Small intestine (tissue), 7 donors: ENCODE results near the gene CD36. TPM values are rescaled to one million over a fixed set of nuclear protein-coding genes. Genes with fewer than 3 reads are reported as not detected.

ENCODE experiments used
- DNase-seq, 2 donors: peaks; one replicate each; pipeline versions ENCODE4 v3.0.0 to v3.0.0-alpha.2; 2013
- FAIRE-seq: peaks from 2 replicates; lab custom pipeline; 2012; peaks lifted over from hg19 to GRCh38; lab: Jason Lieb, UNC
- H3K27ac ChIP-seq, 3 donors: one replicate each; pipeline ENCODE4 v1.5.1; 2013; ENCODE audit warnings: low read length in 2 of 3, mild to moderate bottlenecking in 2 of 3, control low read depth in 1 of 3, inconsistent platforms in 1 of 3, low read depth in 1 of 3, moderate library complexity in 1 of 3
- H3K27me3 ChIP-seq, 3 donors: one replicate each; pipeline ENCODE4 v1.6.1; 2013; ENCODE audit warnings: low read length in 3 of 3, inconsistent platforms in 1 of 3; ENCODE audit not compliant: control insufficient read depth in 3 of 3, insufficient read depth in 3 of 3
- H3K36me3 ChIP-seq, 3 donors: one replicate each; pipeline ENCODE4 v1.6.1; 2013; ENCODE audit warnings: low read length in 3 of 3, inconsistent platforms in 1 of 3, low read depth in 1 of 3, mild to moderate bottlenecking in 1 of 3, moderate library complexity in 1 of 3; ENCODE audit not compliant: control insufficient read depth in 3 of 3, insufficient read depth in 2 of 3
- H3K4me1 ChIP-seq, 3 donors: one replicate each; pipeline ENCODE4 v1.6.1; 2013; ENCODE audit warnings: low read length in 2 of 3, inconsistent platforms in 1 of 3, low read depth in 1 of 3, mild to moderate bottlenecking in 1 of 3, moderate library complexity in 1 of 3; ENCODE audit not compliant: control insufficient read depth in 3 of 3, insufficient read depth in 2 of 3
- H3K4me3 ChIP-seq, 3 donors: one replicate each; pipeline ENCODE4 v1.5.1; 2013; ENCODE audit warnings: low read length in 3 of 3, control low read depth in 1 of 3, inconsistent platforms in 1 of 3, low read depth in 1 of 3, mild to moderate bottlenecking in 1 of 3, moderate library complexity in 1 of 3
- H3K9me3 ChIP-seq, 2 donors: one replicate each; pipeline ENCODE4 v1.6.1; 2013; ENCODE audit warnings: low read depth in 1 of 2, low read length in 1 of 2; ENCODE audit not compliant: control insufficient read depth in 2 of 2, insufficient read depth in 1 of 2
- WGBS, 3 donors: extraction: QIAGEN DNeasy Blood & Tissue Kit; methylation state at CpG; one replicate each; pipeline ENCODE4 v1.1.7; 2013; 5-methylcytosine and 5-hydroxymethylcytosine counted together
- polyA plus RNA-seq, 4 donors: library from polyadenylated mRNA; stranded (reverse) in 3 of 4; unstranded in 1 of 4; fragments of 200-250 nt in 3 of 4; fragments of 120-200 nt in 1 of 4; gene quantifications; one replicate each; pipeline versions ENCODE4 v1.2.1 to v1.2.3, GENCODE V29; 2013
- donor health status: healthy with polysubstance abuse.
- donor health status: control.
- donor health status: control.
- donor health status: Bipolar disorder and iron deficiency.
- donor health status: healthy.

Gene CD36
- polyA plus RNA-seq, 4 donors: 27.3 to 55.4 (median 42.6) TPM

GRCh38 chr7:80613519-80613918 is 24.9 kb upstream of the CD36 start:
- no peaks in the 10 kb centered on the region for H3K36me3 ChIP-seq
- FAIRE-seq (no peak), DNase-seq (no peak)
- no peak overlapping the region for H3K27ac ChIP-seq
- H3K27me3 ChIP-seq: no peaks in the 10 kb centered on the region
- 90 to 98% (median 93%) methylated on average over 1 of the region's 1 CpG for WGBS, 3 donors
- peaks cover 5 to 20% (median 11%) of the 10 kb centered on the region in 3 donors for H3K4me1 ChIP-seq
- no peak overlapping the region for H3K4me3 ChIP-seq
- no peaks in the 10 kb centered on the region for H3K9me3 ChIP-seq

DNA sequence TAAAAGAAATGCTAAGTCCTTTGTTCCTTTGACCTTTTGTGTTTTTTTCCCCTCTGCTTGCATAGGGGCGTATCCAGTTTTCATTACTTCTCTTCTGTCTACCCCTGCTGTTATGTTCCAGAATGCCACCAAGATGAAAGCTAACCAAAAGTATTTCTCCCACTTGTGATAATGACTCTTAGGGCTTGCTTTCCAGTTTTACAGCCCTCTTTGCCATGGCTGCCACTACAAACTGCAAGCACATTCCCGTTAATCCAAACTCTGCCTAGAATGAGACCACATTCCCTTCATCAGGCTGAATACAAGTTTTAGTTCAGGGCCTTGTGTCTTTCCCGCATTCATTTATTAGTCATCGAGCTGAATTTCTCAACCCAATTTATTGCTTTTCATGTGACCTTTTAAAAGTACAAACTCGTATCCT is 23.6 kb upstream of the CD36 start:
- FAIRE-seq (no peak), DNase-seq (peak; percentile 24 to 55)
- peaks cover 0 to 11% (median 11%) of the 10 kb centered on the region in 3 donors for H3K4me1 ChIP-seq
- no peaks in the 10 kb centered on the region for H3K27me3 ChIP-seq
- no peak overlapping the region for H3K4me3 ChIP-seq
- WGBS, 3 donors: 33 to 61% (median 41%) methylated on average over 5 of the region's 5 CpGs
- H3K9me3 ChIP-seq: peaks cover 0 to 4% of the 10 kb centered on the region in 2 donors
- H3K27ac ChIP-seq: no peak overlapping the region
- H3K36me3 ChIP-seq: no peaks in the 10 kb centered on the region

DNA sequence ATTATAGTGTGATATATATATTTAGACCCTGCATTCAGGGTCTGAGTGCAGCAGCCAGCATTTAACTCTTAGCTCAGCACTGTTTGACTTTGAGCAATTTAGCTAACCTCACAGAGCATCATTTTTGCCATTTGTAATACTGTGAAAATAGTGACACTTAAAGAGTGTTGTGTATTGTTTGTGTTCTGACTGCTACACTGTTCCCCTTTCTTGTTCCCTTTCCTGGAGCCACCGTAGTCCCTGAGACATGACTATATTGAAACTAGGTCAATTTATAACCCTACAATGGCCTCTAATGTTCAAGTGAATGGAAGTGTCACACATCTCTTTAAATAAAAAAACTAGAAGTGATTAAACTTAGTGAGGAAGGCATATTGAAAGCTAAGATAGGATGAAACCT is 20.3 kb upstream of the CD36 start:
- Histone ChIP-seq H3K36me3 (no peaks in the 10 kb centered on the region), H3K27ac (no peak overlapping the region), H3K4me1 (peaks cover 0 to 4% (median 0%) of the 10 kb centered on the region in 3 donors), H3K27me3 (no peaks in the 10 kb centered on the region), H3K4me3 (no peak overlapping the region), H3K9me3 (peaks cover 0 to 11% of the 10 kb centered on the region in 2 donors)
- 55 to 91% (median 71%) methylated on average over 1 of the region's 1 CpG for WGBS, 3 donors
- FAIRE-seq (no peak), DNase-seq (no peak)

- H3K27ac ChIP-seq: no peak overlapping the region
- peaks cover 0 to 2% (median 0%) of the 10 kb centered on the region in 3 donors for H3K4me1 ChIP-seq
- no peaks in the 10 kb centered on the region for H3K27me3 ChIP-seq
- H3K4me3 ChIP-seq: no peak overlapping the region
- DNase-seq (no peak), FAIRE-seq (no peak)
- no peaks in the 10 kb centered on the region for H3K36me3 ChIP-seq
- peaks cover 0 to 11% of the 10 kb centered on the region in 2 donors for H3K9me3 ChIP-seq
Observed at GRCh38 chr7:80619741-80620140, 18.7 kb upstream of the CD36 start.

DNA sequence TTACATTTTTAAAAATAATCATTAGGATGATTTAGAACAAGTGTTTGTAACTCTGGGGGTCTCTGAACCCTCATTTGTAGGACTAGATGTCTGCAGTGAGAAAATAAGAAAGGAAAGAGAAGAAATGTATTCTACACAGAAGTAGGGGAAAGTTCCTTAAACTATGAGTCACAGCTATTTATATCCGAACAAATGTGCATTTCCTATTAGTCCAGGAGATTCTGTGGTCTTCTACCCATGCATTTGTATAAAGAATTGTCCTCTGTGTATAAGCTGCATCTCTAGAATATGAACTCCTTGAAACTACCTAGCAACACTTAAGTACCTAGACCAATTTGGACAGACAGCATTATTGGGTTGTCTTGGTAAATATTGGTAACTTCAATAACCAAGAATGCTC is 15.9 kb upstream of the CD36 start:
- FAIRE-seq (no peak), DNase-seq (no peak)
- Histone ChIP-seq H3K4me1 (no peaks in the 10 kb centered on the region), H3K36me3 (no peaks in the 10 kb centered on the region), H3K27me3 (no peaks in the 10 kb centered on the region), H3K9me3 (peaks cover 0 to 11% of the 10 kb centered on the region in 2 donors), H3K4me3 (no peak overlapping the region), H3K27ac (no peak overlapping the region)
- WGBS, 3 donors: 30 to 62% (median 45%) methylated on average over 1 of the region's 1 CpG

- no peaks in the 10 kb centered on the region for H3K27me3 ChIP-seq
- no peak overlapping the region for H3K27ac ChIP-seq
- H3K4me3 ChIP-seq: no peak overlapping the region
- no peaks in the 10 kb centered on the region for H3K4me1 ChIP-seq
- 65 to 72% (median 66%) methylated on average over 3 of the region's 3 CpGs for WGBS, 3 donors
- H3K9me3 ChIP-seq: peaks cover 0 to 11% of the 10 kb centered on the region in 2 donors
- no peak for DNase-seq
- H3K36me3 ChIP-seq: no peaks in the 10 kb centered on the region
- no peak for FAIRE-seq
Observed at GRCh38 chr7:80623503-80624252, 14.8 kb upstream of the CD36 start.

DNA sequence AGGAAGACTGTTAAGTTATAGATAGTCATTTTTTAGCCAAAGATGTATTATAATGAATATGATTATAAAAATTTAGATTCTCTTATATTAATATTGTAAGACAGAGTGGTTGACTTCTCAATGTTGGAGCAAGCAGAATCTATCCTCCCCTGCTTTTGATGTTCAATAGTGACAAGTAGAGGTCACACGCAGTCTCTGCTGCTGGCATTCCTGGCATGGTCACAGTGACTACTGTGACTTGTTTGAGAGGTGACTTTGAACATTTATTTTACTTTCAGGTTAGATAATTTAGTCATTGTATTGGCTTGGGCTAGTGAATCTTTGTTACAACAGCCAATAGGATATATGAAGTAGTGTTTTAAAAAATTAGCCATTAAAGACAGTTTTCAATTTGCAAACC is 13.7 kb upstream of the CD36 start:
- Histone ChIP-seq H3K27me3 (no peaks in the 10 kb centered on the region), H3K4me1 (no peaks in the 10 kb centered on the region), H3K36me3 (no peaks in the 10 kb centered on the region), H3K9me3 (peaks cover 0 to 6% of the 10 kb centered on the region in 2 donors), H3K4me3 (no peak overlapping the region), H3K27ac (no peak overlapping the region)
- FAIRE-seq: no peak
- 91 to 100% (median 99%) methylated on average over 1 of the region's 1 CpG for WGBS, 3 donors
- DNase-seq: no peak

DNA sequence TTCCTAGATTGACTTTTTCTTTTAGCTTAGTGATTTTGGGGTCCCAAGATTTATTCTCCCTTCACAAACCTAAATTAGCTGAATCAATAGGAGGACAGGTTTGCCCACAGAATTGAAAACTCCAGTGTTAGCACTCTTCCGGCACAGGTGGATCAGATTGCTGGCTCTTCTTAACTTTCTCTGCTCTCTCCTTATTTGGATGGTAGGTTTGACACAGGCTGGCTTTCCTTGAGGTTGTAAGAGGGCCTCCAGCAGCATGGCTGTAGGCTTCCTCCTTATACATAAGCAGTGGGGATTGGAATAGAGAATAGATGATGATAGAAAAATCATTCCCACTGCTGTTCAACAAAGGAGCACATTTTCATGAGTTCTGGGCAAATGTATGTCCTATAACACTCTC is 9.4 kb upstream of the CD36 start:
- H3K9me3 ChIP-seq: no peaks in the 10 kb centered on the region
- peaks cover 0 to 3% (median 0%) of the 10 kb centered on the region in 3 donors for H3K4me1 ChIP-seq
- H3K4me3 ChIP-seq: no peak overlapping the region
- no peak overlapping the region for H3K27ac ChIP-seq
- no peaks in the 10 kb centered on the region for H3K36me3 ChIP-seq
- DNase-seq (no peak), FAIRE-seq (no peak)
- WGBS, 3 donors: 96 to 100% (median 98%) methylated on average over 1 of the region's 1 CpG
- no peaks in the 10 kb centered on the region for H3K27me3 ChIP-seq
